Mesenchymal stem cell (in vitro differentiated cells and primary cell): ENCODE data around the gene VPS26C.

Source experiments
- DNase-seq: peaks from one replicate; pipeline ENCODE4 v3.0.0-alpha.2; 2013
- H2AFZ ChIP-seq: one replicate; pipeline ENCODE4 v1.6.1; 2013; ENCODE audit warnings: low read depth, mild to moderate bottlenecking, control low read depth, inconsistent platforms, low read length, moderate library complexity
- H2AK5ac ChIP-seq: 2 replicates; pipeline ENCODE4 v1.6.1; 2013; ENCODE audit warnings: low read length, moderate library complexity, mild to moderate bottlenecking, inconsistent platforms; ENCODE audit not compliant: severe bottlenecking
- H2BK120ac ChIP-seq: one replicate; pipeline ENCODE4 v1.6.1; 2013; ENCODE audit warnings: low read depth, mild to moderate bottlenecking, inconsistent platforms, low read length, moderate library complexity
- H2BK12ac ChIP-seq, 2 experiments: one replicate each; pipeline ENCODE4 v1.6.1; 2013; ENCODE audit warnings: inconsistent platforms in 2 of 2, low read length in 2 of 2, mild to moderate bottlenecking in 2 of 2, moderate library complexity in 2 of 2, control low read depth in 1 of 2
- H2BK15ac ChIP-seq: one replicate; pipeline ENCODE4 v1.6.1; 2013; ENCODE audit warnings: mild to moderate bottlenecking, low read depth, inconsistent platforms; ENCODE audit not compliant: poor library complexity, severe bottlenecking
- H2BK5ac ChIP-seq: 2 replicates; pipeline ENCODE4 v1.6.1; 2013; ENCODE audit warnings: low read depth, mild to moderate bottlenecking, low read length, control low read depth, inconsistent platforms; ENCODE audit not compliant: poor library complexity, severe bottlenecking
- H3K14ac ChIP-seq, 2 experiments: one replicate each; pipeline ENCODE4 v1.6.1; 2013; ENCODE audit warnings: inconsistent platforms in 2 of 2, low read length in 2 of 2, control low read depth in 1 of 2, mild to moderate bottlenecking in 1 of 2, moderate library complexity in 1 of 2
- H3K18ac ChIP-seq, 2 experiments: one replicate each; pipeline ENCODE4 v1.6.1; 2013; ENCODE audit warnings: inconsistent platforms in 2 of 2, low read length in 2 of 2, control low read depth in 1 of 2, low read depth in 1 of 2, mild to moderate bottlenecking in 1 of 2
- H3K23ac ChIP-seq, 2 experiments: one replicate each; pipeline ENCODE4 v1.6.1; 2013; ENCODE audit warnings: inconsistent platforms in 2 of 2, low read length in 2 of 2, mild to moderate bottlenecking in 2 of 2, moderate library complexity in 2 of 2, control low read depth in 1 of 2
- H3K27ac ChIP-seq: 2 replicates; pipeline ENCODE4 v1.5.1; 2013; ENCODE audit warnings: mild to moderate bottlenecking, moderate library complexity, low read length, control low read depth, inconsistent platforms; ENCODE audit not compliant: poor library complexity, severe bottlenecking
- H3K27me3 ChIP-seq, 2 experiments: 2 replicates each; pipeline versions ENCODE4 v1.6.1 to v1.7.0; 2013; ENCODE audit warnings: low read length in 2 of 2, mild to moderate bottlenecking in 2 of 2, moderate library complexity in 2 of 2, control low read depth in 1 of 2, inconsistent platforms in 1 of 2; ENCODE audit not compliant: control insufficient read depth in 1 of 2, insufficient read depth in 1 of 2
- H3K36me3 ChIP-seq, 2 experiments: 2 replicates each; pipeline versions ENCODE4 v1.6.1 to v1.7.0; 2013; ENCODE audit warnings: low read length in 2 of 2, control low read depth in 1 of 2, inconsistent platforms in 1 of 2, low read depth in 1 of 2, mild to moderate bottlenecking in 1 of 2; ENCODE audit not compliant: insufficient read depth in 2 of 2, control insufficient read depth in 1 of 2
- H3K4ac ChIP-seq, 2 experiments: one replicate each; pipeline ENCODE4 v1.6.1; 2013; ENCODE audit warnings: inconsistent platforms in 2 of 2, low read length in 2 of 2, mild to moderate bottlenecking in 2 of 2, moderate library complexity in 2 of 2, control low read depth in 1 of 2, low read depth in 1 of 2
- H3K4me1 ChIP-seq: 2 replicates; pipeline ENCODE4 v1.6.1; 2013; ENCODE audit warnings: low read depth, low read length, control low read depth; ENCODE audit not compliant: control insufficient read depth, insufficient read depth
- H3K4me2 ChIP-seq: 2 replicates; pipeline ENCODE4 v1.6.1; 2013; ENCODE audit warnings: low read length, mild to moderate bottlenecking, inconsistent platforms; ENCODE audit not compliant: poor library complexity, severe bottlenecking
- H3K4me3 ChIP-seq, 2 experiments: 2 replicates each; pipeline versions ENCODE4 v1.5.1 to v1.7.0; 2013; ENCODE audit warnings: low read length in 2 of 2, mild to moderate bottlenecking in 2 of 2, control low read depth in 1 of 2, low read depth in 1 of 2; ENCODE audit not compliant: insufficient read depth in 1 of 2
- H3K79me1 ChIP-seq: replicated peaks from 2 replicates; pipeline ENCODE4 v1.6.1; 2013; ENCODE audit warnings: mild to moderate bottlenecking, control low read depth, low read length, inconsistent platforms; ENCODE audit not compliant: poor library complexity, severe bottlenecking
- H3K9ac ChIP-seq: 2 replicates; pipeline ENCODE4 v1.7.0; 2013; ENCODE audit warnings: mild to moderate bottlenecking, low read length, moderate library complexity
- H3K9me3 ChIP-seq: 2 replicates; pipeline ENCODE4 v1.7.0; 2013; ENCODE audit warnings: mild to moderate bottlenecking, low read length; ENCODE audit not compliant: control insufficient read depth
- H4K8ac ChIP-seq: one replicate; pipeline ENCODE4 v1.6.1; 2013; ENCODE audit warnings: inconsistent platforms, mild to moderate bottlenecking, low read length, moderate library complexity
- H4K91ac ChIP-seq: one replicate; pipeline ENCODE4 v1.6.1; 2013; ENCODE audit warnings: mild to moderate bottlenecking, low read length, inconsistent platforms
- whole genome bisulfite sequencing: methylation state at CpG from one replicate; pipeline ENCODE4 v1.1.7; 2013; ENCODE audit warnings: mixed read lengths; 5-methylcytosine and 5-hydroxymethylcytosine counted together

VPS26C gene

GRCh38 chr21:37210799-37211198, 56.3 kb downstream of the VPS26C start:
- Histone ChIP-seq H2BK12ac (no peak overlapping the region), H3K36me3 (no peaks in the 10 kb centered on the region), H3K79me1 (peaks cover 2% of the 10 kb centered on the region), H2BK15ac (no peak overlapping the region), H3K4ac (no peak overlapping the region), H3K27me3 (no peaks in the 10 kb centered on the region), H3K9me3 (no peaks in the 10 kb centered on the region), H3K23ac (no peak overlapping the region), H2BK5ac (no peak overlapping the region), H2BK120ac (no peak overlapping the region), H3K18ac (no peak overlapping the region), H4K8ac (no peak overlapping the region), H3K27ac (no peak overlapping the region), H4K91ac (no peak overlapping the region), H3K4me1 (peaks cover 14% of the 10 kb centered on the region), H2AK5ac (no peak overlapping the region), H2AFZ (no peak overlapping the region), H3K9ac (no peak overlapping the region), H3K4me3 (no peak overlapping the region), H3K4me2 (no peak overlapping the region), H3K14ac (no peak overlapping the region)
- no CpG with 5 or more reads among the region's 1 CpG for WGBS
- DNase-seq, result no peak

DNA sequence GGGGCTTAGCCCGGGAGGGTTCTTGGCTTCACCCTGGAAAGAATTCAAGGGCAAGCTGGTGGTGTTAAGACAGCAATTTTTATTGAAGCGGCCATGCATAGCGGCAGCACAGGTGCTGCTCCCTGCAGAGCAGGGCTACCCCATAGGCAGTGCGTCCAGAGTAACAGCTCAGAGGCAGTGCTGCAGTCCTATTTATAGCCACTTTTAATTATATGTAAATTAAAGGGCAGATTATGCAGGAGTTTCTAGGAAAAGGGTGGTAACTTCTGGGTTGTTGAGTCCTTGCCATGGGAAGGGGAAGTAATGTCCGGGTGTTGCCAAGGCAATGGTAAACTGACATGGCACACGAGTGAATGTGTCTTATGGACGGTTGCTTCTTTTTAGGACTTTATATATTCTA, 57.0 kb downstream of the VPS26C start:
- H2BK5ac ChIP-seq, result peak overlapping the region; percentile 62
- H3K27ac ChIP-seq, result no peak overlapping the region
- H3K4me2 ChIP-seq, result no peak overlapping the region
- no peak overlapping the region for H3K18ac ChIP-seq
- no peak overlapping the region for H2BK120ac ChIP-seq
- 97% methylated on average over 7 of the region's 7 CpGs for WGBS
- no peaks in the 10 kb centered on the region for H3K9me3 ChIP-seq
- H3K4ac ChIP-seq, result no peak overlapping the region
- H4K8ac ChIP-seq, result no peak overlapping the region
- H3K36me3 ChIP-seq, result no peaks in the 10 kb centered on the region
- no peak overlapping the region for H3K4me3 ChIP-seq
- H2BK12ac ChIP-seq, result no peak overlapping the region
- H3K27me3 ChIP-seq, result no peaks in the 10 kb centered on the region
- no peak overlapping the region for H2AK5ac ChIP-seq
- no peak for DNase-seq
- peaks cover 2% of the 10 kb centered on the region for H3K79me1 ChIP-seq
- H3K4me1 ChIP-seq, result peaks cover 14% of the 10 kb centered on the region
- H3K23ac ChIP-seq, result no peak overlapping the region
- H3K14ac ChIP-seq, result no peak overlapping the region
- H2AFZ ChIP-seq, result no peak overlapping the region
- no peak overlapping the region for H3K9ac ChIP-seq
- H4K91ac ChIP-seq, result no peak overlapping the region
- no peak overlapping the region for H2BK15ac ChIP-seq

DNA sequence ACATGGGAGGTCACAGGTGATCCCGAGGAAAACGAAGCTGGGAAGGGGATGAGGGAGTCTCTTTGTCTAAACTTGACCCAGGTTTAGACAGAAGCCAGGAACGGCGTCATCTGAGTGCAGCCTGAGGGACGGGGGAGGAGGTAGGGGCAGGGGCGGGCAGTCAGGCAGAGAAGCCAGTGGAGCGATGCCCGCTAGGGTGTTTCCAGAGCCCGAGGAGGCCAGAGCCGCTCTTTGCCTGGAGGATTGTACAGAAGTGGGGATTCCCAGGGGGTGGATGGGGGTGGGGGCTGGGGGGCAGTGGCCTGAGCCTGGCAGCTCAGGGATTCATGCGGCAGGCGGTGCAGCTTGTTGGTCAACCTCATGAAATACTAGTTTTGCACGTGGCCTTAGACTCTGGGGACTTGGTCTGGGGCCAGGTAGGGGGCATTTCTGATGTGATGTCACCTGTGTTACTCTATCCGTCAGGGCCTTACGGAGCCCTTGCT, 58.4 kb downstream of the VPS26C start:
- H3K4me1 ChIP-seq, result peaks cover 14% of the 10 kb centered on the region
- H2AK5ac ChIP-seq, result no peak overlapping the region
- 98% methylated on average over 15 of the region's 15 CpGs for WGBS
- no peak overlapping the region for H2BK12ac ChIP-seq
- H3K79me1 ChIP-seq, result peaks cover 2% of the 10 kb centered on the region
- no peak overlapping the region for H4K8ac ChIP-seq
- no peak overlapping the region for H3K27ac ChIP-seq
- no peak overlapping the region for H3K14ac ChIP-seq
- H3K23ac ChIP-seq, result no peak overlapping the region
- H3K9me3 ChIP-seq, result no peaks in the 10 kb centered on the region
- no peak overlapping the region for H3K18ac ChIP-seq
- no peak overlapping the region for H2BK120ac ChIP-seq
- H4K91ac ChIP-seq, result no peak overlapping the region
- H2AFZ ChIP-seq, result no peak overlapping the region
- peaks cover 0 to 10% of the 10 kb centered on the region in 2 experiments for H3K36me3 ChIP-seq
- H2BK15ac ChIP-seq, result no peak overlapping the region
- H2BK5ac ChIP-seq, result no peak overlapping the region
- no peak for DNase-seq
- no peaks in the 10 kb centered on the region for H3K27me3 ChIP-seq
- H3K4ac ChIP-seq, result no peak overlapping the region
- no peak overlapping the region for H3K4me2 ChIP-seq
- no peak overlapping the region for H3K9ac ChIP-seq
- H3K4me3 ChIP-seq, result no peak overlapping the region

GRCh38 chr21:37208056-37208721, 58.9 kb downstream of the VPS26C start:
- H3K18ac ChIP-seq, result no peak overlapping the region
- WGBS, result 93% methylated on average over 15 of the region's 15 CpGs

More at GRCh38 chr21:37208056-37208721, 58.9 kb downstream of the VPS26C start:
- Histone ChIP-seq H2BK120ac (no peak overlapping the region), H3K4me1 (peaks cover 14% of the 10 kb centered on the region), H3K14ac (no peak overlapping the region), H3K27me3 (no peaks in the 10 kb centered on the region), H3K9me3 (no peaks in the 10 kb centered on the region), H2BK12ac (no peak overlapping the region), H2BK5ac (peak overlapping the region; percentile 5), H3K4ac (no peak overlapping the region), H3K36me3 (peaks cover 0 to 13% of the 10 kb centered on the region in 2 experiments), H4K8ac (no peak overlapping the region), H4K91ac (no peak overlapping the region), H2AFZ (no peak overlapping the region), H3K4me3 (no peak overlapping the region), H3K27ac (no peak overlapping the region), H3K79me1 (peaks cover 2% of the 10 kb centered on the region), H2AK5ac (no peak overlapping the region), H3K4me2 (no peak overlapping the region), H3K9ac (no peak overlapping the region), H3K23ac (no peak overlapping the region), H2BK15ac (no peak overlapping the region)
- DNase-seq, result no peak
